CD4-positive, alpha-beta T cell treated with Interferon gamma for 1 hour (primary cell): Measurements from ENCODE around the gene DNAJC8.
A peak's percentile ranks its signal among the peaks of the same experiment; 100 is the strongest.

Source experiments
- DNase-seq: peaks from one replicate; pipeline ENCODE4 v3.0.0-alpha.2; 2020

The DNAJC8 gene

DNA sequence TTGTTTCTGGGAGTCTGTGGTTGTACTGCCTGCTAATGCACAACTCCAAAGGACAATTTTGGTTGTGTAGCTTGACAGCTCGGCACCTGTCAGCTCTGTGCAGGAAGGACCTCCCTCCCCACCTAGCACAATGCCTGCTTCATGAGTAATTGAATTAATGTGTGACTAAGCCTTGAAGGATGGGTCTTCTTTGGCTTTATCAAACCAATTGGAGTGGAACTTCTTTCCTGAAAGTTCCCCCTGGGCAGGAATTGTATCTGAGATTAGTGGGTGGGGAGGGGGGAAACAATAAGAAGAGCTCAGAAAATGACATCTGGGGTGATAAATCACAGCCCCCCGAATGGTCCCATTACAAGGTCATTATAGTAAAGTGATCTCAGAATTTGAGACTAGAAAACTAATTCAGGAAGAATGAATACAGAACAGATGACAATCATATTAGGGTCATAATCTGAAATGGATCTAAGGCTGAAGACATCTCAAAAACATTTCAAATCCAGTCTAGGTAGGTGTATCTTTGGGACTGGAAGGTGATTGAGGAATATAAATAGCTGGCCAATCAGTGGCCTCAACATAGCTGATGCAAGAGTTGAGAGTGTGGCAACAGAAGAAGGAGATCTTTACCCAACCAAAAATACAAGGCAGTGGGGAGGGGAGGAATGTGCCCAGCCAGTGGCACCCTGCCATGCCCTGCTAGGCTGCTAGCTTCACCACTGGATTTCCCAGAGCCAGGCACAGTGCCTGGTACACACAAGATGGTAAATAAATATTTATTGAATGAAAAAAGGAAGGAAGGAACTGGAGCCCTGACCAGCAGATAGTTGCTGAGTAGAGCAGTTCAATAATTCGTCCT is 16.4 kb upstream of the DNAJC8 start:
- no peak for DNase-seq

- DNase-seq, result peak; percentile 80
These were observed 15.6 kb upstream of the DNAJC8 start for GRCh38 chr1:28248273-28249012.

GRCh38 chr1:28247612-28248272 is 14.9 kb upstream of the DNAJC8 start:
- no peak for DNase-seq

GRCh38 chr1:28246427-28246832 is 13.6 kb upstream of the DNAJC8 start:
- peak; percentile 39 for DNase-seq

DNA sequence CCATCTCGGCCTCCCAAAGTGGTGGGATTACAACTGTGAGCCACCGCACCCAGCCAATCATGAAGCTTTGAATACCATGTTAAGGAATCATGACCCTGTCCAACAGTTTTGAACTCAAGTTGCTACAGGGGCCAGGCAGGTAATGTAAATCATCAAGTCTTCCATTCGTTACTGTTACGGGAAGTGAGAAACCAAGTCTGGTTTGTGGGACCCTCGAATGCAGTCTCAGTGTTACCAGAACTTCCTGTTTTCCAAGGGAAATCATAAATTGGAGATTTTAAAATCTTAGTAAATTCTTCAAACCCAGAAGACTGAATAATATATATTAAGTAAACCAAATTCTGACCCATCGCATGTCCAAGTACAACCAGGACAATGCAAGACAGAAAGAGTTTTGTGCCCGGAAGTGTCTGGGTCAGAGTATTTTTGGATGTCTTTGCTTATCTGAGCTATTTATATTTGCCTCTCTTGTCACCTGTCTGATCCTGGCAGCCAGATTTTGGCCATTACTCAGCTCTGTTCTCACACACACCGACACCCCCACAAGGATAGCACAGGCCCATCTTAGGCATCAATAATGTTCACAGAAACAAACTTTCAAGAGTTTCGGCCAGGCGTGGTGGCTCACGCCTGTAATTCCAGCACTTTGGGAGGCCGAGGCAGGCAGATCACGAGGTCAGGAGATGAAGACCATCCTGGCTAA is 11.9 kb upstream of the DNAJC8 start:
- no peak for DNase-seq

DNA sequence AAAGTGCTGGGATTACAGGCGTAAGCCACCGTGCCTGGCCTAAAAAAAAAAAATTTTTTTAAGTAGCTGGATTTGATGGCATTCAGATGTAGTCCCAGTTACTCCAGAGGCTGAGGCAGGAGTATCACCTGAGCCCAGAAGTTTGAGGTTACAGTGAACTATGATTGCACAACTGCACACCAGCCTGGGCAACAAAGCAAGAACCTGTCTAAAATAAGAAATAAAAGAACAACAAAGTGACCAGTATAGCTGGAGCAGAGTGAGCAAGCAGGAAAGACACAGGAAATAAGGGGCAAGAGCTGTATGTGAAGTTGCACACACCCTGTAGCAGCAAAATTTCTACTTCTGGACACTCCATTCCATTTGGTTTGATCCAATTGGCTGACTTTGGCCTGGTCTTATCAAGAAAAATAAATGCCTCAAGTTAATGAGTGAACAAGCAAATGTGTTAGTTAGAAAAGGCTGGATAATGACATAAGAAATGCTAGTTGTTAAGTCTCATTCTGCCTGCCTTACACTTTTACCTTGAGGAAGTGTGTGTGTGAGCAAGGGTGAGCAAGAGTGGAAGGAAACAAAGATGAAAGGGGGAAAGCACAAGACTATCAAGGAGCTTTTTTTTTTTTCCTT is 11.0 kb upstream of the DNAJC8 start:
- no peak for DNase-seq

DNA sequence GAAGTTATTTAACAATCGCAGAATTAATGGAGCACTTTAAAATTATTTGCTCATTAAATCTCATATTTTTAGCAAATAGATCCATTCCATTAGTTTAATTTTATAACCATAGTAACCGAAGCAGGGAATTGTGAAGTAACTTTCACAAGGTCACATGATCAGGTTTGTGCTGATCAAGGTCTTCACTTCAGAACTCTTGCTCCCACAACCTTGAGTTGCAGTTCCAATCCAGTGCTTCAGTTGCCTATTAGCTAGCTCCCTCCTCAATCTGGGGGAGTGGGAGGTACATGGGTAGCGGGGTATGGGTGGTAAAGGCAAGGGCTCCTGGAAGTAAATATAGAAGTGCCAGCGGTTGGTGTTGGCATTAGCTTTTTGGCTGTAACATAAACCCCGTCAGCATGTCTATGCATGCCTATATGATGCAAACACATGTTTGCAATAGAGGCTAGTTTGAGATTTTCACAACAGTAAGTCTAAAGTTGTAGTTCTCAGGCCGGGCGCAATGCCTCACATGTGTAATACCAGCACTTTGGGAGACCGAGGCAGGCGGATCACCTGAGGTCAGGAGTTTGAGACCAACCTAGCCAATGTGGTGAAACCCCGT is 8.9 kb upstream of the DNAJC8 start:
- no peak for DNase-seq

DNA sequence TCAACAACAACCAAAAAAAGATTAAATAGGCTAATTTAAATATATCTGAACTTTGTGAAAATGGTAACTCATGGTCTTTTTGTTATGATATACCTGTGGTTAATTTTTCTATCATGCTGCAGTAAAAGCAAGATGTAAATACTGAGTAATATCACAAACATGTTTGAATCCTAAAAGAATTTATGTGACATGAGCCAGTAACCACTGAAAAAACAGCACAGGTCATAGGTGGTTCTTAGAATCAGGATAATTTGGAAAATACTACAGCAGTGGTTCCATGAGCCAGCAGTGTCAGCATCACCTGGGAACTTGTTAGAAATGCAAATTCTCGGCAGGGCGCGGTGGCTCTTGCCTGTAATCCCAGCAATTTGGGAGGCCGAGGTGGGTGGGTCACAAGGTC is 7.2 kb upstream of the DNAJC8 start:
- DNase-seq, result no peak

DNA sequence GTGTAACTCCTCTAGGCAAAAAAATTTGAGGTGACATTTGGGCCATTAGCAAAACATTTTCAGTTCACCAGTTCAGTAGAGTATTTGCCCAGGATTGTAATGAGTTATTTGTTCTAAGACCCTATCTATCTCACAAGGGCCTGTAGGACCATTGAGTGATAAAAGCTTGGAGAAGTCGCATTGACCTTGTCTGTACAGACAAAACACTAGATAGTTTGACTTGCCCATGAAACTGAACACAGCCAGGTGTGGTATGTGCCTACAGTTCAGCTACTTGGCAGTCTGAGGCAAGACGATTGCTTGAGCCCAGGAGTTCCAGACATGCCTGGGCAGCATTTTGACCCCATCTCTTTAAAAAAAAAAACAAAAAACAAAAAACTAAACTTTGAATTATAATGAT is 6.2 kb upstream of the DNAJC8 start:
- no peak for DNase-seq

DNA sequence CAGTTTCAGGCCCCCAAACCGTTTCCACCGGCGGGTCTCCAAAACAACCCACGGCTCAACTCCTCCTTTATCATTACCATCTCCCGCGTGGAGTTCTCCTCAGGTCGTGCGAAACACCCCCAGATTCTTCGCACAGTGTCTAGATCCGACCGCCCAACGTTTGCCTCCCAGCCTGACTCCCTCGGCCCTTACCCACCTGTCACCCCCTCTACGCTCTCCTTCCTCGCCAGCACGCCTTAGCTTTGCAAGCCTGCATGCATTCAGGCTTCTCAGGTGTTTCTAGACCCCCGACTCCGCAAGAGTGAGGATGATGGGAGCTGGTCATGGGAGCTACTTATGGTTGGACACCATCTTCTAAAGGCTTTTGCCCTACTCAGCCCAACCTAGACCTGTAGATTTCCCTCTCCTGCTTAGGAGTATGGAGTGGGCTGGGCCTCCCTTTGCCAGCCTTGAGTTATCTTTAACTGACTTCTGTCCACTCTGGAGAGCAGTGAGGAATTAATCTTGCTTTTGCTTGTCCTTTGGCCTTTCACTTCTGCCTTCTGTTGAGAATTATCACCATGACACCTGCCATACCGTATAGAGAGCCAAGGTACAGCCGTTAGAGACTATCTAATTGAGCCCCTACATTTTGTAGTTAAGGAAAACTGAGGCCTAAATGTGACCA is 4.0 kb upstream of the DNAJC8 start:
- no peak for DNase-seq

- DNase-seq, result peak; percentile 95
These were observed 3.2 kb upstream of the DNAJC8 start, which contains the start of gene ATP5IF1 for GRCh38 chr1:28235755-28236655. ATP5IF1 (plus strand) TSS chr1:28236124; CDS start chr1:28236184, 60 bp downstream.

DNA sequence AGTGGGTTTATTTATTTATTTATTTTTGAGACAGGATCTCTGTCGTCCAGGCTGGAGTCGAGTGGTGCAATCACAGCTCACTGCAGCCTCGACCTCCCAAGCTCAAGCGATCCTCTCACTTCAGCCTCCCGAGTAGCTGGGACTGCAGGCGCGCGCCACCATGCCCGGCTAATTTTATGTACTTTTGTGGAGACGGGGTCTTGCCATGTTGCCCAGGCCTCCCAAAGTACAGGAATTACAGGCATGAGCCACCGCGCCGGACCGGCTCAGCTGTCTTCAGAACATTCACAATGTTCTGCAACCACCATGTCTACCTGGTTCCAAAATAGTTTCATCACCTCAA is 406 bp upstream of the DNAJC8 start:
- DNase-seq, result no peak

DNA sequence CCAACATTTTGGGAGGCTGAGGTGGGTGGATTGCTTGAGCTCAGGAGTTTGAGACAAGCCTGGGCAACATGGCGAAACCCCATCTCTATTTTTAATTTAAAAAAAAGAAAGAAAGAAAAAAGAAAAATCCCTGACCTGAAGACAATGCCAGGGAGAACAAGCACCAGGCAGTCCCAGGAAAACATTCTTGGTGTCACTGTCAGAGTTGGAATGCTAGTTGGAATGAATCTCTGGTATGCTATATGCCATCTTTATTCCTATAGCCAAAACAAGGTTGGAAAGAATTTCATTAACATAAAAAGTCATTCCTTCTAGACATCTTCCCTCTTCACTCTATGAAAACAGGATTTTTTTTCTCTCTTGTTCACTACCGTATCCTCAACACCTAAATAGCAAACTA is 2.8 kb downstream of the DNAJC8 start:
- DNase-seq, result no peak

GRCh38 chr1:28229089-28229488 is 3.7 kb downstream of the DNAJC8 start:
- DNase-seq, result no peak

DNA sequence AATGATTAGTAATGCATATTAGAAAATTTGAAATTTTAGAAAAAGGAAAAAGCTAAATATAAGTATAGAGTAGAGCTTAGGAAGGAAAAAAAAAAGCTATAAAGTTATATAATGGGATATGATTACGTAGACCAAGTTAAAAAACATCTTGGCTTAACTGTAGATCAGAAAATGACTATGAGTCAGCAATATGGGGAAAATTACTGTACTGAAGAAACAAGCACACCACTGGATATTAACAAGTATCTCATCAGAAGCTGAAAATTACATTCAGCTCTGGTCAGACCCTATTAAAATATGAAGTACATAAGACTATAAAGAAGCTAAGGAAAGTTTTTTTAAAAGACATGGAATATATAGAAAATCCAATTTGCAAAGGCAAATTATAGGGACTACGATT is 19.5 kb downstream of the DNAJC8 start:
- no peak for DNase-seq

DNA sequence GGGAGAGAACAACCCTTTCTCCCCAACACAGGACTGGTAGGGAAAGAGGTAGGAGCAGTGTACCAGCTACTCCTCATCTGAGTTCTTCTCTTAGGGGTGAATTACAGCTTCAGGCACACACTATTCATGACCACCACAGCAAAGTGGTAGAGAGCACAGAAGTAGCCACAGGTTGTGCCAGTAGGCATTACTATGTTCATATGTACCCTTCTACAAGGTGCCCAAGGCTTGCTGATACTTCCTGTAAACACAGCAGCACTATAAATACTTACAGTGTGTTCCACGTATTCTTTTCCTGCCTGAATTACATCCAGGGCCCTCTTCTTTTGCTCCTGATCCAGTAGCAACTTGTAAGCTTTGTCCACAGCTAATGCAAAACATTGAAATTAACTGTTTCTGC is 23.1 kb downstream of the DNAJC8 start:
- DNase-seq, result no peak

GRCh38 chr1:28208818-28209441 is 23.9 kb downstream of the DNAJC8 start:
- peak; percentile 71 for DNase-seq

DNA sequence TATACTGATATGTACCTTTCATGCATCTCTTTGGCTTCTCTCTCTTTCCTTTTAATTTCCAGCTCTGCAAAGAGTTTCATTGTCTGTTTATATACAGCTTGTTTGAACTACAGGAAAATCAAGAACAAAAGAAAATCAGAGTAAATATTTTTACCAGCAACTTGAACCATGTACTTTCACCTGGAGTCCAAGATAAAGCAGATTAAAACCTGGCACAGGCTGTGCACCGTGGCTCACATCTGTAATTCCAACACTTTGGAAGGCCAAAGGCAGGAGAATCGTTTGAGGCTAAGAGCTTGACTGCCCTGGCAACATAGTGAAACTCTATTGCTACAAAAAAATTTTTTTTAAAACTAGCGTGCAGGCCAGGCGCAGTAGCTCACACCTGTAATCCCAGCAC is 27.6 kb downstream of the DNAJC8 start:
- no peak for DNase-seq

DNA sequence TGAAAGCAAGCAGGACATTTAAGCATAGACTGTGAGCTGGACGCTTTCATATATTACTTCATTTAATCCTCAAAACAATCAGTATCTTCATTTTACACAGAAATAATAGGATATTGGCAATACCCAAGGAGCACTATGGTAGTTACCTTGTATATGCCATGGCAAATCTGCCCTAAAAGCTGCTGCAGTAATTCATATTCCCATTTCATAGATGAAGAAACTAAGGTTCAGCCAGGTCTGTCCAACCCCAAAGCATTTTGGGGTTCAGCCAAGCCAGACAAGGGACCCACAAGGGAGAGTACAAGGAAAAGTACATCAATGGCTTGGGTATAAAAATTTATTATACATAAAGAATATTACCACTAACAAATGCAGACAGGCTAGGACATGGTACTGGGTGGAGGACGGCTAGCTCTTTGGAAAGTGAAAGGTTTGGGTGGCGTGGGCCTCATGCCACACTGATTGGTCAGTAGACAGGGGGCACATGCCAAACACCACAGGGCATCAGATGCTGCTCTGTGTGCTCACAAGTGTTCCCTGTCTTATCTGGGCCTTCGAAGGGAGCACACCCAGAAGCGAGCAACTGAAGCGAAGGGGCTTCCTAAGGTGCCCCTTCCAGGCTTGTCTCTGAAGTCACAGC is 32.5 kb downstream of the DNAJC8 start:
- DNase-seq, result no peak
